NCI-H187 (cell line): ENCODE measurements around the gene MX1.

ENCODE experiments used
- DNase-seq, 2 experiments: peaks; one replicate each; lab custom pipeline; 2025; lab: John Stamatoyannopoulos, UW

MX1 gene

GRCh38 chr21:41425954-41426675 is at the start of gene MX1:
Gene MX1 (plus strand): TSS chr21:41426239. CDS start chr21:41432071, 5,832 bp downstream.
- DNase-seq = no peak

- no peak for DNase-seq
These were observed 48.3 kb upstream of the MX1 start for GRCh38 chr21:41377715-41378114.

- DNase-seq = no peak
These were observed 47.2 kb upstream of the MX1 start for GRCh38 chr21:41378849-41379248.

- DNase-seq = no peak
These were observed 46.1 kb upstream of the MX1 start for GRCh38 chr21:41379901-41380300.

GRCh38 chr21:41381731-41382130 is 44.3 kb upstream of the MX1 start:
- no peak for DNase-seq

- DNase-seq = no peak
These were observed 38.8 kb upstream of the MX1 start for GRCh38 chr21:41387042-41387819.

GRCh38 chr21:41387824-41388223 is 38.2 kb upstream of the MX1 start:
- DNase-seq = no peak

- no peak for DNase-seq
These were observed 37.8 kb upstream of the MX1 start for GRCh38 chr21:41388259-41388658.

GRCh38 chr21:41390043-41390639 is 35.9 kb upstream of the MX1 start:
- no peak for DNase-seq

GRCh38 chr21:41393876-41394465 is 32.1 kb upstream of the MX1 start:
- DNase-seq = no peak

- no peak for DNase-seq
These were observed 29.4 kb upstream of the MX1 start for GRCh38 chr21:41396558-41397075.

GRCh38 chr21:41397471-41397891 is 28.6 kb upstream of the MX1 start:
- DNase-seq = no peak

GRCh38 chr21:41398251-41398650 is 27.8 kb upstream of the MX1 start:
- no peak for DNase-seq

GRCh38 chr21:41398831-41399230 is 27.2 kb upstream of the MX1 start:
- no peak for DNase-seq

GRCh38 chr21:41399246-41399800 is 26.7 kb upstream of the MX1 start:
- DNase-seq = no peak

GRCh38 chr21:41402231-41402630 is 23.8 kb upstream of the MX1 start:
- DNase-seq = no peak

GRCh38 chr21:41402796-41403195 is 23.2 kb upstream of the MX1 start:
- DNase-seq = no peak

GRCh38 chr21:41403331-41403730 is 22.7 kb upstream of the MX1 start:
- DNase-seq = no peak

- no peak for DNase-seq
These were observed 22.1 kb upstream of the MX1 start for GRCh38 chr21:41403966-41404365.

- no peak for DNase-seq
These were observed 20.7 kb upstream of the MX1 start for GRCh38 chr21:41405321-41405720.

GRCh38 chr21:41406340-41406739 is 19.7 kb upstream of the MX1 start:
- no peak for DNase-seq
